ENCODE data around the gene SLC25A2. TPM values are rescaled to one million over a fixed set of nuclear protein-coding genes. Genes with fewer than 3 reads are reported as not detected.
"Not testable (repeated sequence)": the region's sequence is repeated elsewhere in the genome, so short reads cannot be mapped to it uniquely, and the experiment has no call there.

Gene SLC25A2
- polyA plus RNA-seq, result not detected

DNA sequence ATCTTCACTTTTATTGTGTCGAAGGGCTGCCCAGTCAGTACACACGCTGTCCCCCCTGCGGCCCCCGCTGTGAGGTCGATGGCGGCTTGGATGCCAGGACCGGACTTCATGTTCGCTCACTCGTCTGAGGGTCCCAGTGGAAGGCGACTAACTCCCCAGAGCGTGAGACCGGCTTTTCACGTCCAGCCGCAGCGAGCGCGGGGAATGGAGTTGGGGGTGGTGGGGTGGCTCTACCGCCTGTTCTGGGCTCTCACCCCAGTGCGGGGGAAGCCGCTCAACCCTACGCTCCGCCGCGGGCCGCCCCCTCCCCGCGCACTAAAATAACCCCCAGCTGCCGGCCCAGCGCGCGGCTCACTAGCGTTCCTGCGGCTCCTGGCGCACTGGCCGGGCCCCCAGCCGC, at the start of gene SLC25A2:
SLC25A2 (minus strand) TSS at position 294 of the 400 bp plus-strand sequence; CDS start at position 110, 184 bp downstream.
- Mint-ChIP-seq H3K27ac (no peak within 1 kb of the TSS), H3K36me3 (peaks cover 28% of the 10 kb centered on the region), H3K9me3 (peaks cover 7 to 35% (median 27%) of the 10 kb centered on the region in 3 donors), H3K27me3 (no peaks in the 10 kb centered on the region), H3K4me1 (no peaks in the 10 kb centered on the region), H3K4me3 (peak within 1 kb of the TSS in 2 of 4 donors; percentile 12 to 41)

DNA sequence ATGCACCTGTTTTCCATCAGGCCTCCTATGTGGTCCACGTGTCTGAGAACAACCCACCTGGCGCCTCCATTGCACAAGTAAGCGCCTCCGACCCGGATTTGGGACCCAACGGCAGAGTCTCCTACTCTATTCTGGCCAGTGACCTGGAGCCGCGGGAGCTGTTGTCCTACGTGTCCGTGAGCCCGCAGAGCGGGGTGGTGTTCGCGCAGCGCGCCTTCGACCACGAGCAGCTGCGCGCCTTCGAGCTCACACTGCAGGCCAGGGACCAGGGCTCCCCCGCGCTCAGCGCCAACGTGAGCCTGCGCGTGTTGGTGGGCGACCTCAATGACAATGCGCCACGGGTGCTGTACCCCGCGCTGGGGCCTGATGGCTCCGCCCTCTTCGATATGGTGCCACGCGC, 47.7 kb upstream of the SLC25A2 start:
- H3K9me3 Mint-ChIP-seq, result peaks cover 6 to 34% (median 24%) of the 10 kb centered on the region in 3 donors
- H3K4me1 Mint-ChIP-seq, result peaks cover 0 to 3% (median 1%) of the 10 kb centered on the region in 3 donors
- H3K27ac Mint-ChIP-seq, result no peak overlapping the region
- H3K36me3 Mint-ChIP-seq, result peaks cover 1% of the 10 kb centered on the region
- H3K27me3 Mint-ChIP-seq, result peaks cover 33% of the 10 kb centered on the region
- no peak overlapping the region for H3K4me3 Mint-ChIP-seq

DNA sequence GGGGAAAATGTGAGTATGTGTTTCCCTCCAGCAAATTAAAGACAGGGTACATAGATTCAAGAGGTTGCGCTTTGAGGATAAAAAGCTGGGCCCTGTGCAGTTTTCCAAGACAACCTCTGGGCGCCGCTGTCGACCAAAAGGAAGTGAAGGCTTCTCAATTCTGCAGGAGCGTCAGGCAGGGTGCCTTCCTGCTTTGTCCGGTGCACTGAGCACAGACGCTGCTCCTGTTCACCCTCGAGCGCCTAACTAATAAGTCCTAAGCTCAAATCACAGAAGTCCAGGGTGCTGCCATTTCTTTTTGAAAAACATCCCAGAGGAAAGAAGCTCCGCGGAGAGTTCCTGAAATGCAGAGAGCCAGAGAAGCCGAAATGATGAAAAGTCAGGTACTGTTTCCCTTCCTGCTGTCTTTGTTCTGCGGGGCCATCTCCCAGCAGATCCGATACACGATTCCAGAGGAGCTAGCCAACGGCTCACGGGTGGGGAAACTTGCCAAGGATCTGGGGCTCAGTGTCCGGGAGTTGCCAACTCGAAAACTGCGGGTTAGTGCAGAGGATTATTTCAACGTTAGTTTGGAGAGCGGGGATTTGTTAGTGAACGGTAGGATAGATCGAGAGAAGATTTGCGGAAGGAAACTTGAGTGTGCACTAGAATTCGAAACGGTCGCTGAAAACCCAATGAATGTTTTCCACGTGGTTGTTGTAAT, 46.2 kb upstream of the SLC25A2 start, which contains the start of gene PCDHGB1:
PCDHGB1 (plus strand) TSS at position 183 of the 703 bp plus-strand sequence; CDS start at position 345, 162 bp downstream.
- Mint-ChIP-seq H3K27ac (peak within 1 kb of the TSS; percentile 67 to 89 (median 83)), H3K36me3 (peaks cover 3% of the 10 kb centered on the region), H3K4me3 (peak within 1 kb of the TSS; percentile 58 to 89 (median 84)), H3K27me3 (peaks cover 25% of the 10 kb centered on the region), H3K4me1 (peaks cover 0 to 3% (median 2%) of the 10 kb centered on the region in 3 donors), H3K9me3 (peaks cover 8 to 27% (median 23%) of the 10 kb centered on the region in 3 donors)

DNA sequence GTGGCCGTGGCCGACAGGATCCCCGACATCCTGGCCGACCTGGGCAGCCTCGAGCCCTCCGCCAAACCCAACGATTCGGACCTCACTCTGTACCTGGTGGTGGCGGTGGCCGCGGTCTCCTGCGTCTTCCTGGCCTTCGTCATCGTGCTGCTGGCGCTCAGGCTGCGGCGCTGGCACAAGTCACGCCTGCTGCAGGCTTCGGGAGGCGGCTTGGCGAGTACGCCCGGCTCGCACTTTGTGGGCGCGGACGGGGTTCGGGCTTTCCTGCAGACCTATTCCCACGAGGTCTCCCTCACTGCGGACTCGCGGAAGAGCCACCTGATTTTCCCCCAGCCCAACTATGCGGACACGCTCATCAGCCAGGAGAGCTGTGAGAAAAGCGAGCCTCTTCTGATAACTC, 42.2 kb upstream of the SLC25A2 start:
- H3K4me1 Mint-ChIP-seq, H3K36me3 Mint-ChIP-seq, H3K27ac Mint-ChIP-seq: not testable (repeated sequence)
- Mint-ChIP-seq H3K9me3 (peaks cover 10 to 28% (median 24%) of the 10 kb centered on the region in 3 donors), H3K4me3 (peak overlapping the region in 1 of 4 donors; percentile 3), H3K27me3 (peaks cover 24% of the 10 kb centered on the region)

DNA sequence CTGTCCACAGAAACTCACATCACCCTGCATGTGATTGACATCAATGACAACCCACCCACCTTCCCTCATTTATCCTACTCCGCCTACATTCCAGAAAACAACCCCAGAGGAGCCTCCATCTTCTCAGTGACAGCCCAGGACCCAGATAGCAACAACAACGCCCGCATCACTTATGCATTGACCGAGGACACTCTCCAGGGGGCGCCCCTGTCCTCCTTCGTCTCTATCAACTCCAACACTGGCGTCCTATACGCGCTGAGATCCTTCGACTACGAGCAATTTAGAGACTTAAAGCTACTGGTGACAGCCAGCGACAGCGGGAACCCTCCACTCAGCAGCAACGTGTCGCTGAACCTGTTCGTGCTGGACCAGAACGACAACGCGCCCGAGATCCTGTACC, 41.5 kb upstream of the SLC25A2 start:
- peaks cover 0 to 3% (median 2%) of the 10 kb centered on the region in 3 donors for H3K4me1 Mint-ChIP-seq
- peaks cover 10 to 25% (median 22%) of the 10 kb centered on the region in 3 donors for H3K9me3 Mint-ChIP-seq
- peaks cover 23% of the 10 kb centered on the region for H3K27me3 Mint-ChIP-seq

DNA sequence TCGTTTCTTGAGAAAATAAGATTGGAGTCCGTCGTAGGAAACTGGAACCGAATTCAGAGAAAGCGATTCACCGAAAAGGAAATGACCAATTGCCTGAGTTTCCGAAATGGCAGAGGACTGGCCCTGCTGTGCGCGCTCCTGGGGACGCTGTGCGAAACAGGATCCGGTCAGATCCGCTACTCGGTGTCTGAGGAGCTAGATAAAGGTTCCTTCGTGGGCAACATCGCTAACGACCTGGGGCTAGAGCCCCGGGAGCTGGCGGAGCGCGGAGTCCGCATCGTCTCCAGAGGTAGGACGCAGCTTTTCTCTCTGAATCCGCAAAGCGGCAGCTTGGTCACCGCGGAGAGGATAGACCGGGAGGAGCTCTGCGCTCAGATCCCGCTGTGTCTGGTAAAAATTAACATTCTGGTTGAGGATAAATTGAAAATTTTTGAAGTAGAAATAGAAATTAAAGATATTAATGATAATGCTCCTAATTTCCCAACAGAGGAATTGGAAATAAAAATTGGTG, 40.2 kb upstream of the SLC25A2 start:
- peaks cover 0 to 2% (median 0%) of the 10 kb centered on the region in 3 donors for H3K4me1 Mint-ChIP-seq
- peaks cover 17% of the 10 kb centered on the region for H3K27me3 Mint-ChIP-seq
- H3K36me3 Mint-ChIP-seq, result peaks cover 3% of the 10 kb centered on the region
- no peak overlapping the region for H3K27ac Mint-ChIP-seq
- H3K9me3 Mint-ChIP-seq, result peaks cover 12 to 24% (median 23%) of the 10 kb centered on the region in 3 donors
- H3K4me3 Mint-ChIP-seq, result peak overlapping the region in 3 of 4 donors; percentile 5 to 88 (median 75)

More for the DNA sequence above, 41.5 kb upstream of the SLC25A2 start:
- Mint-ChIP-seq H3K4me3 (peak overlapping the region in 1 of 4 donors; percentile 70), H3K27ac (no peak overlapping the region), H3K36me3 (peaks cover 3% of the 10 kb centered on the region)

DNA sequence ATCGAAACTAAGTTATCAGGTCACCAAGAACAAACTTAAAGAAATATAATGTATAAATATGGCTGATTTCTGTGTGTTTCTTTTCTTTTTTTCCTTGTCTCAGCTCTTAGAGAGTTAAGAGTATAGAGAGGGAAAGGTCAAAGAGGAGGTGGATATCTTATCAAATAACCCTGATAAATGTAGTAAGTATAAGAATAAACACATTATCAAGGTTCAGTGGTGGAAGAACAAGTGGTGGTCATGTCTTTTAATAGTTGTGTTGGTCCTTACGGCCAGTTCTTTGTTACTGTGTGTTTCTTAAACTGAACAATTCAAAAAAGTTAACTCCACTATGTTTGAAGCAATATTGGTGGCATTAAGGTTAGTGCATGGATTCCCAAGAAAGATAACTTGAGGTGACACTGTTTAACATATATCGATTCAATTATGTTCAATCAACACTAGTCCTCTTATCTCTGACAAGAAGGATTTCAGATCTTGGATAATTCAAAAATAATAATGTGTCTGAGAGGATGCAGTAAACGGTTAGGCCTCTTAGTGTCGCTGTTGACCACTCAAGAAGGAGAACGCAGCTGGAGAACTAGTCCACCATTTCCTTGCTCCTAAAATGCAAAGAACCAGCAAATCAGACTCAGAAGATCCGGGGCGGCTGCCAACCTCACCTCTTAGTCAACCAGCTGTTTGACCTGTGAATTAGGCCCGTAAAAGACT, 39.5 kb upstream of the SLC25A2 start, which contains the start of gene PCDHGA3:
PCDHGA3 (plus strand) TSS at position 588 of the 711 bp plus-strand sequence. CDS start 205 bp downstream, outside the sequence.
- peaks cover 3% of the 10 kb centered on the region for H3K36me3 Mint-ChIP-seq
- H3K9me3 Mint-ChIP-seq, result peaks cover 12 to 28% (median 27%) of the 10 kb centered on the region in 3 donors
- H3K4me1 Mint-ChIP-seq, result peaks cover 0 to 2% (median 0%) of the 10 kb centered on the region in 3 donors
- H3K4me3 Mint-ChIP-seq, result peak within 1 kb of the TSS in 3 of 4 donors; percentile 5 to 88 (median 75)
- peaks cover 14% of the 10 kb centered on the region for H3K27me3 Mint-ChIP-seq
- no peak within 1 kb of the TSS for H3K27ac Mint-ChIP-seq

DNA sequence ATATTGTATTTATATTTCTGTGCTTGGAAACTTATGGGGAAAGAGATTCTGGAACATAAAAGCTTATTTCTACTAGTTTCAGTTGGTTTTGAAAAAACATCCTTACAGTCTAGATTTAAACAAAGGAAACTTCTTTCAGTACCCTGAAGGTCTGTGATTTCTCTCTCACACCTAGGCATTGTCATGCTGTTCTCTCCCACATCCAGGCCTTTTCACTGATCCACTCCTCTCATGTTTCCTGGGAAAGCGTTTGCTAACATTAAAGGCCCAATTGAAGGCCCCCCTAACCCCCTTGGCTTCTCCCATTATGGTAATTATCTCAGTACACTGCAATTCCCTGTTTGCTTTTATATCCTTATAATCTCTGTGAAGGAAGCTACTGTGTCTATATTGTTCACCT, 38.9 kb upstream of the SLC25A2 start:
- Mint-ChIP-seq H3K4me3 (no peak overlapping the region), H3K4me1 (peaks cover 0 to 4% (median 0%) of the 10 kb centered on the region in 3 donors), H3K36me3 (peaks cover 6% of the 10 kb centered on the region), H3K27me3 (peaks cover 14% of the 10 kb centered on the region), H3K27ac (no peak overlapping the region), H3K9me3 (peaks cover 12 to 33% (median 32%) of the 10 kb centered on the region in 3 donors)

DNA sequence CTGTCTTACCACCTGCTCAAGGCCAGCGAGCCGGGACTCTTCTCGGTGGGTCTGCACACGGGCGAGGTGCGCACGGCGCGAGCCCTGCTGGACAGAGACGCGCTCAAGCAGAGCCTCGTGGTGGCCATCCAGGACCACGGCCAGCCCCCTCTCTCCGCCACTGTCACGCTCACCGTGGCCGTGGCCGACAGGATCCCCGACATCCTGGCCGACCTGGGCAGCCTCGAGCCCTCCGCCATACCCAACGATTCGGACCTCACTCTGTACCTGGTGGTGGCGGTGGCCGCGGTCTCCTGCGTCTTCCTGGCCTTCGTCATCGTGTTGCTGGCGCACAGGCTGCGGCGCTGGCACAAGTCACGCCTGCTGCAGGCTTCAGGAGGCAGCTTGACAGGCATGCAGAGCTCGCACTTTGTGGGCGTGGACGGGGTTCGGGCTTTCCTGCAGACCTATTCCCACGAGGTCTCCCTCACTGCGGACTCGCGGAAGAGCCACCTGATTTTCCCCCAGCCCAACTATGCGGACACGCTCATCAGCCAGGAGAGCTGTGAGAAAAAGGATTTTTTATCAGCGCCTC, 37.0 kb upstream of the SLC25A2 start:
- not testable (repeated sequence) for H3K4me1 Mint-ChIP-seq, H3K4me3 Mint-ChIP-seq, H3K27ac Mint-ChIP-seq, H3K36me3 Mint-ChIP-seq
- peaks cover 23% of the 10 kb centered on the region for H3K27me3 Mint-ChIP-seq
- H3K9me3 Mint-ChIP-seq, result peaks cover 13 to 44% (median 42%) of the 10 kb centered on the region in 3 donors

DNA sequence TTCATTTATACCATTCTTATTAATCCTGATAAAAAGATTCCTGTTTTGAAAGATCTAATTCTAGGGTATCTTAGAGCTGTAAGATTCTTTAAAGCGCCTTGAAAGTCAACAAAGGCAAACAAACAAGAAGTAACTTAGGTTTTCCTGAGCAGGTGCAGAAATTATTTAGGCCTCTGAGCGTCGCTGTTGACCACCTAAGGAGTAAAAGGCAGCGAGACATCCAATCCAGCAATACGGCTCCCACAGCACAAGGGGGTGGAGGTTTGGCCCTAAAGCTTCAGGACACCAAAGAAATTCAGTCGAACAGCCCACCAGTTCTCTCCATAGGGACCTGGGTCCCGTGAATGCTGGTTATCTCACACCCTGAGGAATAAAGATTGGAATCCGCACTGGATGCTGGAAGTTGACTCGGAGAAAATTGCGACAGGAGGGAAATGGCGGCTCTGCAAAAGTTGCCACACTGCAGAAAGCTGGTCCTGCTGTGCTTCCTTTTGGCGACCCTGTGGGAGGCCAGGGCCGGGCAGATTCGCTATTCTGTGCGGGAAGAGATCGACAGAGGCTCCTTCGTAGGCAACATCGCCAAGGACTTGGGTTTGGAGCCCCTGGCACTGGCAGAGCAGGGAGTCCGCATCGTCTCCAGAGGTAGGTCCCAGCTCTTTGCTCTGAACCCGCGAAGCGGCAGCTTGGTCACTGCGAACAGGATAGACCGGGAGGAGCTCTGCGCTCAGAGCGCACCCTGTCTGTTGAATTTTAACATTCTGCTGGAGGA, 34.9 kb upstream of the SLC25A2 start, which contains the start of gene PCDHGA2:
PCDHGA2 (plus strand) TSS at position 223 of the 769 bp plus-strand sequence.
- peaks cover 6% of the 10 kb centered on the region for H3K36me3 Mint-ChIP-seq

DNA sequence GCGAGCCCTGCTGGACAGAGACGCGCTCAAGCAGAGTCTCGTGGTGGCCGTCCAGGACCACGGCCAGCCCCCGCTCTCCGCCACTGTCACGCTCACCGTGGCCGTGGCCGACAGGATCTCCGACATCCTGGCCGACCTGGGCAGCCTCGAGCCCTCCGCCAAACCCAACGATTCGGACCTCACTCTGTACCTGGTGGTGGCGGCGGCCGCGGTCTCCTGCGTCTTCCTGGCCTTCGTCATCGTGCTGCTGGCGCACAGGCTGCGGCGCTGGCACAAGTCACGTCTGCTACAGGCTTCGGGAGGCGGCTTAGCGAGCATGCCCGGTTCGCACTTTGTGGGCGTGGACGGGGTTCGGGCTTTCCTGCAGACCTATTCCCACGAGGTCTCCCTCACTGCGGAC, 28.7 kb upstream of the SLC25A2 start:
- H3K27me3 Mint-ChIP-seq, result peaks cover 58% of the 10 kb centered on the region
- not testable (repeated sequence) for H3K4me3 Mint-ChIP-seq, H3K27ac Mint-ChIP-seq, H3K36me3 Mint-ChIP-seq, H3K4me1 Mint-ChIP-seq
- peaks cover 12 to 40% (median 27%) of the 10 kb centered on the region in 3 donors for H3K9me3 Mint-ChIP-seq

More for the DNA sequence above, 34.9 kb upstream of the SLC25A2 start, which contains the start of gene PCDHGA2:
- H3K27ac Mint-ChIP-seq, result peak within 1 kb of the TSS in 2 of 3 donors; percentile 64 to 74
- H3K9me3 Mint-ChIP-seq, result peaks cover 14 to 51% (median 51%) of the 10 kb centered on the region in 3 donors
- H3K4me1 Mint-ChIP-seq, result peaks cover 0 to 9% (median 2%) of the 10 kb centered on the region in 3 donors
- H3K4me3 Mint-ChIP-seq, result peak within 1 kb of the TSS in 2 of 4 donors; percentile 12 to 41
- peaks cover 30% of the 10 kb centered on the region for H3K27me3 Mint-ChIP-seq

DNA sequence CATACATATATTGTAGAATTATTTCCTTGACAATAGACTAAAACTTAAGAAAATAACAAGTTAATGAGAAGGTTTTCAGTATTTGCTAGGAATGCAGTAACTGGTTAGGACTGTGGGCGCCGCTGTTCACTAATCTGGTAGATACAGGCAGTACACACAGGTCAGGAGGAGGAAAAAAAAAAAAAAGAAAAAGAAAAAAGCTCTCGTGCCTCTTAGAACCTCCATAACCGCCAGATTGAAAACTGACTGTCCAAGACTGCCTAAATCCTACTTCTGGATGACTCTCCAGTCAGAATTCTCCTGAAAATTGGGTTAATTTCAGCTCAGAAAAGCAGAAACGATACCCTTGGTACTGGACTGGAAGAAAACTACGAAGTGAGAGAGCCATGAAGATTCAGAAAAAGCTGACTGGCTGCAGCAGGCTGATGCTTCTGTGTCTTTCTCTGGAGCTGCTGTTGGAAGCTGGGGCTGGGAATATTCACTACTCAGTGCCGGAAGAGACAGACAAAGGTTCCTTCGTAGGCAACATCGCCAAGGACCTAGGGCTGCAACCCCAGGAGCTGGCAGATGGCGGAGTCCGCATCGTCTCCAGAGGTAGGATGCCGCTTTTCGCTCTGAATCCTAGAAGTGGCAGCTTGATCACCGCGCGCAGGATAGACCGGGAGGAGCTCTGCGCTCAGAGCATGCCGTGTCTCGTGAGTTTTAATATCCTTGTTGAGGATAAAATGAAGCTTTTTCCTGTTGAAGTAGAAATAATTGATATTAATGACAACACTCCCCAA, 26.6 kb upstream of the SLC25A2 start, which contains the start of gene PCDHGA1:
PCDHGA1 (plus strand) TSS at position 216 of the 782 bp plus-strand sequence.
- Mint-ChIP-seq H3K27me3 (peaks cover 55% of the 10 kb centered on the region), H3K4me3 (peak within 1 kb of the TSS in 3 of 4 donors; percentile 32 to 79 (median 51)), H3K36me3 (no peaks in the 10 kb centered on the region), H3K4me1 (peaks cover 3 to 10% (median 9%) of the 10 kb centered on the region in 3 donors), H3K27ac (peak within 1 kb of the TSS in 1 of 3 donors; percentile 73), H3K9me3 (peaks cover 9 to 34% (median 9%) of the 10 kb centered on the region in 3 donors)

DNA sequence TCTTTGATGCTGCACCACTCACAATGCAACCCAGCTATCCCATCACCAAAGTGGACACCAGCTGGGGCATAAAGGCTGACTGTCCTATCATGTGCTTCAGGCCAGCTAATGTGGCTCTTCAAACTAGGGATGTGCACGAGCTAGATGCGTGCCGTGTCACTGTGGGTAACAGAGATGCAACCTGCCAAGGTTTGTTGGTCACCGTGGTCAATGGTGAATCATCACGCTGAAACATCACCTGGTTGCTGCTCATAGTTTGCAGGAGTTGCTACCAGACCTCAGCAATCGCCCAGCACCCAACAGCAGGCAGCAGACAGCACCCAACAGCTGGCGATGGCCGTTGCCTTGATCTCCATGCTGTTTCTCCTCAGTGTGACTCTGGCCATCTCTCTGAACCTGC, 24.4 kb upstream of the SLC25A2 start:
- no peak overlapping the region for H3K4me3 Mint-ChIP-seq
- H3K4me1 Mint-ChIP-seq, result peaks cover 3 to 8% (median 4%) of the 10 kb centered on the region in 3 donors
- H3K27me3 Mint-ChIP-seq, result peaks cover 45% of the 10 kb centered on the region
- H3K36me3 Mint-ChIP-seq, result no peaks in the 10 kb centered on the region
- no peak overlapping the region for H3K27ac Mint-ChIP-seq
- H3K9me3 Mint-ChIP-seq, result peaks cover 3 to 24% (median 6%) of the 10 kb centered on the region in 3 donors
